GM12801 (cell line): ENCODE data around the gene CPN2.

Experiments
- CTCF ChIP-seq: IDR thresholded peaks from one replicate; pipeline ENCODE4 v1.5.1; 2011; ENCODE audit warnings: control low read depth; ENCODE audit not compliant: insufficient read length; ENCODE audit errors: extremely low read depth

CPN2 gene

GRCh38 chr3:194322678-194323211 is 28.4 kb downstream of the CPN2 start:
- TF ChIP-seq CTCF: no peak

GRCh38 chr3:194321693-194322640 is 29.2 kb downstream of the CPN2 start:
- no peak for TF ChIP-seq CTCF

GRCh38 chr3:194320744-194321243 is 30.3 kb downstream of the CPN2 start:
- no peak for TF ChIP-seq CTCF

GRCh38 chr3:194320100-194320499 is 31.0 kb downstream of the CPN2 start:
- TF ChIP-seq CTCF: no peak

- TF ChIP-seq CTCF: no peak
Observed at GRCh38 chr3:194318511-194319161, 32.5 kb downstream of the CPN2 start.

- no peak for TF ChIP-seq CTCF
Observed at GRCh38 chr3:194316918-194317317, 34.2 kb downstream of the CPN2 start.

- no peak for TF ChIP-seq CTCF
Observed at GRCh38 chr3:194315965-194316361, 35.2 kb downstream of the CPN2 start.
